Calu3 (cell line): ENCODE measurements around the gene SLC37A1. TPM values are rescaled to one million over a fixed set of nuclear protein-coding genes. Genes with fewer than 3 reads are reported as not detected.

Source experiments
- BruUV-seq: library from RNA; stranded (reverse); fragments of 400-500 nt; replicated peaks from 2 replicates; lab custom pipeline; 2021; lab: Mats Ljungman, UMichigan
- CTCF ChIA-PET: fragments of 300-600 bp; sonication (Branson Sonifier 250); formaldehyde crosslinking; loops from one replicate; lab custom pipeline; 2022; ENCODE audit warnings: antibody characterized with exemption; lab: Charles Lee
- DNase-seq: peaks from one replicate; pipeline ENCODE4 v3.0.0; 2022
- H3K27ac Mint-ChIP-seq: one replicate; pipeline ENCODE4 v1.8.0; 2022; ENCODE audit warnings: mixed read lengths; ENCODE audit not compliant: unreplicated experiment
- H3K27me3 Mint-ChIP-seq: one replicate; pipeline ENCODE4 v1.8.0; 2022; ENCODE audit warnings: mixed read lengths; ENCODE audit not compliant: unreplicated experiment
- H3K36me3 Mint-ChIP-seq: one replicate; pipeline ENCODE4 v1.8.0; 2022; ENCODE audit warnings: mild to moderate bottlenecking, moderate library complexity, mixed read lengths; ENCODE audit not compliant: insufficient read depth, unreplicated experiment
- H3K4me1 Mint-ChIP-seq: one replicate; pipeline ENCODE4 v1.8.0; 2022; ENCODE audit warnings: mild to moderate bottlenecking, low read depth, mixed read lengths; ENCODE audit not compliant: unreplicated experiment
- H3K4me3 Mint-ChIP-seq: one replicate; pipeline ENCODE4 v1.8.0; 2022; ENCODE audit warnings: mild to moderate bottlenecking, low read depth, moderate library complexity, mixed read lengths; ENCODE audit not compliant: unreplicated experiment
- H3K9me3 Mint-ChIP-seq: one replicate; pipeline ENCODE4 v1.8.0; 2022; ENCODE audit warnings: low read depth, mixed read lengths; ENCODE audit not compliant: unreplicated experiment
- CTCF ChIP-seq: fragments of 200-600 bp; IDR thresholded peaks from one replicate; pipeline ENCODE4 v1.8.0; 2022; ENCODE audit warnings: antibody characterized with exemption; ENCODE audit not compliant: unreplicated experiment
- intact Hi-C: fragments of 100-400 bp; cut with micrococcal nuclease; formaldehyde crosslinking; loops from one replicate; pipeline ENCODE4 v1.10.0; 2022; ENCODE audit not compliant: unreplicated experiment
- total RNA-seq: library from RNA; stranded (reverse); gene quantifications from 2 replicates; pipeline ENCODE4 v1.2.3, GENCODE V29; 2022

SLC37A1 gene
- total RNA-seq, 1 experiment from 2014 or later, result 24.9 TPM

GRCh38 chr21:42527127-42527488, 13.5 kb downstream of the SLC37A1 start:
- no TSS peak for BruUV-seq
- intact Hi-C loops, result no loop called here
- Mint-ChIP-seq H3K4me1 (peaks cover 32% of the 10 kb centered on the region), H3K9me3 (no peaks in the 10 kb centered on the region), H3K27me3 (no peaks in the 10 kb centered on the region), H3K4me3 (no peak overlapping the region), H3K36me3 (peaks cover 18% of the 10 kb centered on the region), H3K27ac (peak overlapping the region; percentile 11)
- CTCF ChIA-PET, result no interaction called here
- no peak for DNase-seq
- no peak for TF ChIP-seq CTCF

GRCh38 chr21:42527489-42528158, 14.0 kb downstream of the SLC37A1 start:
- H3K27ac Mint-ChIP-seq, result no peak overlapping the region
- no peak overlapping the region for H3K4me3 Mint-ChIP-seq

GRCh38 chr21:42530167-42530518, 16.5 kb downstream of the SLC37A1 start:
- H3K4me3 Mint-ChIP-seq, result no peak overlapping the region
- no peak overlapping the region for H3K27ac Mint-ChIP-seq
- H3K27me3 Mint-ChIP-seq, result no peaks in the 10 kb centered on the region
- DNase-seq, result no peak
- peaks cover 18% of the 10 kb centered on the region for H3K4me1 Mint-ChIP-seq
- no peaks in the 10 kb centered on the region for H3K9me3 Mint-ChIP-seq
- peaks cover 8% of the 10 kb centered on the region for H3K36me3 Mint-ChIP-seq
- BruUV-seq, result no TSS peak
- CTCF ChIA-PET, result no interaction called here
- intact Hi-C loops, result no loop called here
- TF ChIP-seq CTCF, result no peak

More at GRCh38 chr21:42527489-42528158, 14.0 kb downstream of the SLC37A1 start:
- BruUV-seq, result no TSS peak
- Mint-ChIP-seq H3K4me1 (peaks cover 32% of the 10 kb centered on the region), H3K9me3 (no peaks in the 10 kb centered on the region), H3K36me3 (peaks cover 18% of the 10 kb centered on the region), H3K27me3 (no peaks in the 10 kb centered on the region)
- CTCF ChIA-PET, result no interaction called here
- no peak for TF ChIP-seq CTCF
- intact Hi-C loops, result no loop called here
- no peak for DNase-seq

GRCh38 chr21:42531771-42532170, 18.1 kb downstream of the SLC37A1 start:
- DNase-seq, result no peak
- Mint-ChIP-seq H3K36me3 (no peaks in the 10 kb centered on the region), H3K4me1 (peaks cover 2% of the 10 kb centered on the region), H3K9me3 (no peaks in the 10 kb centered on the region), H3K27me3 (no peaks in the 10 kb centered on the region), H3K4me3 (no peak overlapping the region), H3K27ac (no peak overlapping the region)
- BruUV-seq, result no TSS peak
- TF ChIP-seq CTCF, result no peak
- intact Hi-C loops, result no loop called here
- CTCF ChIA-PET, result no interaction called here
